HG03342 (cell line): Measurements from ENCODE around the gene SUSD1.
A peak's percentile ranks its signal among the peaks of the same experiment; 100 is the strongest.
"Not testable (repeated sequence)": the region's sequence is repeated elsewhere in the genome, so short reads cannot be mapped to it uniquely, and the experiment has no call there.

ENCODE experiments used
- ATAC-seq: cut with Tn5 transposase; IDR thresholded peaks from one replicate; pipeline ENCODE4 v1.9.1; 2021; ENCODE audit warnings: mild to moderate bottlenecking, moderate library complexity; ENCODE audit not compliant: unreplicated experiment

The SUSD1 gene

DNA sequence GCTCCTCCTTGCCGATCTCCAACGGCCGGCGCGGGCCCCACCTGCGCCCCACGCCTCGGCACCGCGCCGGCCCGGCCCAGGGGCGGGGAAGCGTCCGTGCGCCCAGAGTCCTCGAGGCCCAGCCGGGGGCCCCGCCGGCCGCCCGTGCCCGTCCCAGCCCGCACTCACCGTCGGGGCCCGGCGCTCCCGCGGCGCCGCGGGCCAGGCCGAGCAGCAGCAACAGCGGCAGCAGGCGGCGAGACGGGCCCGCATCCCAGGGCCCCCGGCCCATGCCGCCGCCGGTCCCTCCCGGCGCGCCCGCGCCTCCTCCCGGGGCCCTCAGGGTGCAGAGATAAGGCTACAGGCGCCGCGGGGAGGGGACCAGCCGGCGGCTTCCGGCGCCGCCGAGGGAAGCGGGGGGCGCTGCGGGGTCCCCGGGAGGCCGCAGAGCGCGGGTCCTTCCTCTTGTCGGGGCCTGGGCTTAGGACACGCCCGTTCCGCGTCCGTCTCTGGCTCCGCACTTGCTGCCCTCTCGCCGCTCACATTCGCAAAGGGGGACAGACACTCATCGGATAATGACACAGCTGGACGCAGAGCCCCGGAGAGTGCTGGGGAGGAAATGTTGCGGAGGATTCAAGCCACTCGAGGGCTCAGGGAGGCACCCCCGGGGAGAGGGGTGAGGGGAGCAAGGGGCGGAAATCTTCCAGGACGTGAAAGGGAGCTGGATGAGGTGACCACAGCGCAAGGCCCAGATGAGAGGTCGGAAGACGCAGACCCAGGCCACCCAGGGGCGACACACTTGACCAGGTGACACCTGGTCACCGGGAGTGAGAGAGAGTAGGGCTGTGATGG is at the start of gene SUSD1:
SUSD1 (minus strand) TSS at position 333 of the 831 bp plus-strand sequence; CDS start at position 271, 62 bp downstream.
- peak; percentile 47 for ATAC-seq

GRCh38 chr9:112224401-112225289 is 49.5 kb upstream of the SUSD1 start:
- ATAC-seq = peak; percentile 75

- ATAC-seq = peak; percentile 92
Measured at GRCh38 chr9:112218908-112219307, 43.8 kb upstream of the SUSD1 start.

- no peak for ATAC-seq
Measured at GRCh38 chr9:112212926-112213325, 37.8 kb upstream of the SUSD1 start.

- ATAC-seq = no peak
Measured at GRCh38 chr9:112207451-112207850, 32.4 kb upstream of the SUSD1 start.

DNA sequence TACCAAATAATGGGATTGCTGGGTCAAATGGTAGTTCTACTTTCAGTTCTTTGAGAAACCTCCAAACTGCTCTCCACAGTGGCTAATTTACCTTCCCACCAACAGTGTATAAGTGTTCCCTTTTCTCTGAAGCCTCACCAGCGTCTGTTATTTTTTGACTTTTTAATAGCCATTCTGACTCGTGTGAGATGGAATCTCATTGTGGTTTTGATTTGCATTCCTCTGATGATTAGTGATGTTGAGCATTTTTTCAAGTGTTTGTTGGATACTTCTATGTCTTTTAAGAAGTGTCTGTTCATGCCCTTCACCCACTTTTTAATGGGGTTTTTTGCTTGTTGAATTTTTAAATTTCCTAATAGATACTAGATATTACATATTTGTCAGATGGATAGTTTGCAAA is 28.4 kb upstream of the SUSD1 start:
- ATAC-seq = no peak

DNA sequence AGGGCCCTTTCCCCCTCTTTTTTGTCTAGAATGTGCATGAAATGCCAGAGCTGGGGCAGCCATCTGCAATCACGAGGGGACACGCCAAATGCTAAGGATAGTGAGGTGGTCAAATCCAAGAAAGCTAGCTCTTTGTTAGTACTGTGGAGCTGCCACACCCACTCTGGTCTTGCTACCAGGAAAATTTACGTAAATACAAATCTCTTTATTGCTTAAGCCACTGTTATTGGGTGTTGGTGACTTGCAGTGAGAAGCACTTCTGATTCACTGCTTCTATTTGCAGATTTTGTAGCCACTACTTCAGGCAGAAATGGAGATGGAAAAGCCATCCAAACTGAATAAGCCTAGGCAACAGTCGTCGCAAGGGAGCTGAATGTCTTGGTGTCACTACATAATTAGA is 25.6 kb upstream of the SUSD1 start:
- ATAC-seq = no peak

DNA sequence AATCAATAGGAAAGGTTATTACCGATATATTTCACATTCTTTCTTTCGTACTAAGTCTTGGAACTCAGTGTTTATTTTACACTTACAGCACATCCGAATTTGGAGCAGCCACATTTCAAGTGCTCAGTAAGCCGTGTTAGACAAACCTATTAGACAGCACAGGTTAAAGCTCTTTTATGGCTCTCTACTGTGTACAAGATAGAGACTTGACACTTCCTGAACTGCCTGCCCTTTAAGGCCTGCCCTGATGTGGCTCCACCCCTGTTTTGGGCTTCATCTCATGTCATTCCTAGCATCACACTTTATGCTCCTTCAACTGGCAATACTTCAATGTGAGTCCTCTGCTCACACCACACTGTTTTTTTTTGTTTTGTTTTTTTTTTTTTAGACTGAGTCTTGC is 23.5 kb upstream of the SUSD1 start:
- ATAC-seq = no peak

- ATAC-seq = no peak
Measured at GRCh38 chr9:112194969-112195431, 19.9 kb upstream of the SUSD1 start.

- no peak for ATAC-seq
Measured at GRCh38 chr9:112193572-112194288, 18.6 kb upstream of the SUSD1 start.

DNA sequence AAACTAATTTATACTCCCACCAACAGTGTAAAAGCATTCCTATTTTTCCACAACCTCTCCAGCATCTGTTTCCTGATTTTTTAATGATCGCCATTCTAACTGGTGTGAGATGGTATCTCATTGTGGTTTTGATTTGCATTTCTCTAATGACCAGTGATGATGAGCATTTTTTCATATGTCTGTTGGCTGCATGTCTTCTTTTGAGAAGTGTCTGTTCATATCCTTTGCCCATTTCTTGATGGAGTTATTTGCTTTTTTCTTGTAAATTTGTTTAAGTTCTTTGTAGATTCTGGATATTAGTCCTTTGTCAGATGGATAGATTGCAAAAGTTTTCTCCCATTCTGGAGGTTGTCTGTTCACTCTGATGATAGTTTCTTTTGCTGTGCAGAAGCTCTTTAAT is 15.2 kb upstream of the SUSD1 start:
- ATAC-seq = not testable (repeated sequence)

- ATAC-seq = no peak
Measured at GRCh38 chr9:112188884-112189283, 13.8 kb upstream of the SUSD1 start.

- ATAC-seq = no peak
Measured at GRCh38 chr9:112187404-112187803, 12.3 kb upstream of the SUSD1 start.

- ATAC-seq = no peak
Measured at GRCh38 chr9:112186695-112187094, 11.6 kb upstream of the SUSD1 start.

- no peak for ATAC-seq
Measured at GRCh38 chr9:112184946-112185345, 9.8 kb upstream of the SUSD1 start.

DNA sequence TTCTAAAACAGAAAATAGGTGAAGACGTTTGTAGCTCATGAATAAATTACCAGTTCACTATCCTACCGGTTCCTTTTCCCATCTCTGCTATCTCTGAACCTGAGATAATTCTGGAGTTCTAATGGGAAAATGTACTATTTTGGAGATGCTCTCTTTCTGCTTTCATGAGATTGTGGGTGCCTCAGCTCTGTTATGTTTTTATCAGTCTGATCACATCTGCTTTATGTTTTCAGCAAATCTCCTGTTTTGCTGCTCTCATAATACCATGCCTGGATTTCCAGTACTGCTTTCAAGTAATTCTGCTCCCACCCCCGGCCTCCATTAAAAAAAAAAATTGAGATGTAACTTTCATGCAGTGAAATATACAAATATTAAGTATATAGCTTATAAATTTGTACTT is 9.1 kb upstream of the SUSD1 start:
- ATAC-seq = no peak

GRCh38 chr9:112180387-112180881 is 5.3 kb upstream of the SUSD1 start:
- no peak for ATAC-seq

GRCh38 chr9:112179816-112180215 is 4.7 kb upstream of the SUSD1 start:
- ATAC-seq = no peak

- no peak for ATAC-seq
Measured at GRCh38 chr9:112176524-112176923, 1.4 kb upstream of the SUSD1 start.

DNA sequence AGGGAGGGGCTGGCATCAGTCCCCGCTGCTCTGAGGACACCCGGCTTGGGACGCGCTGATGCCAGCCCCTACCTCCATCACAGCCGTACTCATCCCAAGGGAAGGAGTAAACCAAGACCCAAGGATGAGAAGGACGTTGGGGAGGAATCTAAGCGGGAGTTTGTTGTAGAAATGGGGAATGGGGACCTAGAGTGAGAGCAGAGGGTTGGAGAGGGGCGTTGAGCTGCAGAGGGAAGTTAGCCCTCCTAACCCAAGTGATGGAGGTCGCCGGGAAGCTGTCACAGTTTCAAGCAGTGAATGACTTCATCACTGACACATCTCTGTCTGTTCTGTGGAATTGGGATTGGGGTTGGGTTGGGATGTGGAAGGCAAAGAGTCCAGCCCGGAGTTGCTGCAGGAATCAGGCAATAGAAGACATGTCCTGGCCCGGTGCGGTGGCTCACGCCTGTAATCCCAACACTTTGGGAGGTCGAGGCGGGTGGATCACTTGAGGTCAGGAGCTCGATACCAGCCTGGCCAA is 759 bp upstream of the SUSD1 start:
- ATAC-seq = no peak
